DND-41 (cell line): ENCODE results near the gene IFNK.

Source experiments
- EZH2 ChIP-seq: IDR thresholded peaks from 3 replicates; pipeline ENCODE4 v1.6.1; 2012; ENCODE audit warnings: borderline replicate concordance, low read depth, mild to moderate bottlenecking, moderate library complexity, low read length, inconsistent platforms; ENCODE audit not compliant: severe bottlenecking
- TF ChIP-seq, protein P1 (sequence below): IDR thresholded peaks from 2 replicates; pipeline ENCODE4 v1.5.1; 2012; ENCODE audit warnings: borderline replicate concordance, low read length, moderate library complexity, mild to moderate bottlenecking; ENCODE audit not compliant: poor library complexity, severe bottlenecking; ENCODE audit errors: extremely low read depth

- TF ChIP-seq, protein P1, sequence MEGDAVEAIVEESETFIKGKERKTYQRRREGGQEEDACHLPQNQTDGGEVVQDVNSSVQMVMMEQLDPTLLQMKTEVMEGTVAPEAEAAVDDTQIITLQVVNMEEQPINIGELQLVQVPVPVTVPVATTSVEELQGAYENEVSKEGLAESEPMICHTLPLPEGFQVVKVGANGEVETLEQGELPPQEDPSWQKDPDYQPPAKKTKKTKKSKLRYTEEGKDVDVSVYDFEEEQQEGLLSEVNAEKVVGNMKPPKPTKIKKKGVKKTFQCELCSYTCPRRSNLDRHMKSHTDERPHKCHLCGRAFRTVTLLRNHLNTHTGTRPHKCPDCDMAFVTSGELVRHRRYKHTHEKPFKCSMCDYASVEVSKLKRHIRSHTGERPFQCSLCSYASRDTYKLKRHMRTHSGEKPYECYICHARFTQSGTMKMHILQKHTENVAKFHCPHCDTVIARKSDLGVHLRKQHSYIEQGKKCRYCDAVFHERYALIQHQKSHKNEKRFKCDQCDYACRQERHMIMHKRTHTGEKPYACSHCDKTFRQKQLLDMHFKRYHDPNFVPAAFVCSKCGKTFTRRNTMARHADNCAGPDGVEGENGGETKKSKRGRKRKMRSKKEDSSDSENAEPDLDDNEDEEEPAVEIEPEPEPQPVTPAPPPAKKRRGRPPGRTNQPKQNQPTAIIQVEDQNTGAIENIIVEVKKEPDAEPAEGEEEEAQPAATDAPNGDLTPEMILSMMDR: no peak
- TF ChIP-seq EZH2: no peak
Measured at GRCh38 chr9:27537756-27538155, 13.7 kb downstream of the IFNK start.
